Esophagus squamous epithelium (tissue), 5 donors: ENCODE results near the gene IL19. TPM values are rescaled to one million over a fixed set of nuclear protein-coding genes. Genes with fewer than 3 reads are reported as not detected.

ENCODE experiments used
- DNase-seq: peaks from one replicate; lab custom pipeline; 2025; lab: John Stamatoyannopoulos, UW
- H3K27ac ChIP-seq, 4 donors: fragments of 200-600 bp; sonication (generic); one replicate each; pipeline ENCODE4 v1.5.1; 2016 to 2019; ENCODE audit warnings: mild to moderate bottlenecking in 1 of 4
- H3K27me3 ChIP-seq, 4 donors: fragments of 200-600 bp; sonication (generic); 1 replicate in 3 of 4; 2 replicates in 1 of 4; pipeline versions ENCODE4 v1.5.1 to v1.6.0; 2017 to 2021; ENCODE audit warnings: antibody characterized with exemption in 1 of 4
- H3K36me3 ChIP-seq, 3 donors: fragments of 200-600 bp; sonication (generic); one replicate each; pipeline ENCODE4 v1.5.1; 2016 to 2019
- H3K4me1 ChIP-seq, 3 donors: fragments of 200-600 bp; sonication (generic); one replicate each; pipeline ENCODE4 v1.5.1; 2017 to 2019
- H3K4me3 ChIP-seq, 4 donors: fragments of 200-600 bp; sonication (generic); 1 replicate in 3 of 4; 2 replicates in 1 of 4; pipeline ENCODE4 v1.5.1; 2016 to 2019; ENCODE audit warnings: mild to moderate bottlenecking in 2 of 4, moderate library complexity in 1 of 4
- H3K9me3 ChIP-seq, 3 donors: fragments of 200-600 bp; sonication (generic); one replicate each; pipeline ENCODE4 v1.5.1; 2016 to 2019
- CTCF ChIP-seq, 6 experiments: fragments of 450-650 bp in 4 of 6; fragments of 200-600 bp in 2 of 6; sonication (generic) in 2 of 6; IDR thresholded peaks; one replicate each; pipeline ENCODE4 v1.5.1; 2016 to 2019; ENCODE audit warnings: antibody characterized with exemption in 6 of 6, mild to moderate bottlenecking in 4 of 6, moderate library complexity in 4 of 6
- POLR2A ChIP-seq, 4 donors: fragments of 450-650 bp; IDR thresholded peaks; one replicate each; pipeline ENCODE4 v1.6.1; 2017; ENCODE audit warnings: antibody characterized with exemption in 4 of 4, mild to moderate bottlenecking in 4 of 4, moderate library complexity in 3 of 4
- WGBS, 2 donors: methylation state at CpG; one replicate each; pipeline ENCODE4 v1.1.5; 2018; 5-methylcytosine and 5-hydroxymethylcytosine counted together
- intact Hi-C: fragments of 100-400 bp; cut with DNase I; formaldehyde crosslinking; loops from one replicate; pipeline ENCODE4 v1.15.0; 2022
- total RNA-seq, 4 donors: library from RNA; depleted of rRNA; stranded (reverse); fragments of >200 nt; gene quantifications; one replicate each; pipeline ENCODE4 v1.1.0, GENCODE V29; 2016
- donor health status: DM: yes; HTN: yes; CAD: no.

The IL19 gene
- total RNA-seq, 4 donors from 2014 or later, result 0.23 to 16.8 (median 16.3) TPM; not detected in 1

GRCh38 chr1:206779638-206780037, 9.1 kb downstream of the IL19 start:
- peaks cover 0 to 5% (median 0%) of the 10 kb centered on the region in 4 donors for H3K27me3 ChIP-seq
- no peak overlapping the region for H3K27ac ChIP-seq
- 65 to 73% methylated on average over 2 of the region's 2 CpGs for WGBS, 2 donors
- no peak for DNase-seq
- H3K9me3 ChIP-seq, result no peaks in the 10 kb centered on the region
- no peaks in the 10 kb centered on the region for H3K36me3 ChIP-seq
- intact Hi-C loops, result no loop called here
- no peak overlapping the region for H3K4me3 ChIP-seq
- peaks cover 0 to 7% (median 0%) of the 10 kb centered on the region in 3 donors for H3K4me1 ChIP-seq
- no peak for TF ChIP-seq CTCF (IDR thresholded peaks at IDR 0.05)
- no peak for TF ChIP-seq POLR2A (IDR thresholded peaks at IDR 0.05)

- Histone ChIP-seq H3K4me1 (peaks cover 0 to 7% (median 0%) of the 10 kb centered on the region in 3 donors), H3K36me3 (no peaks in the 10 kb centered on the region), H3K9me3 (no peaks in the 10 kb centered on the region), H3K4me3 (no peak overlapping the region), H3K27ac (no peak overlapping the region), H3K27me3 (no peaks in the 10 kb centered on the region)
- no peak for DNase-seq
- TF ChIP-seq POLR2A (IDR thresholded peaks at IDR 0.05) (no peak), CTCF (IDR thresholded peaks at IDR 0.05) (no peak)
- intact Hi-C loops, result no loop called here
- WGBS, 2 donors, result 90 to 93% methylated on average over 2 of the region's 2 CpGs
Observed at GRCh38 chr1:206782448-206782847, 11.9 kb downstream of the IL19 start.

- no peaks in the 10 kb centered on the region for H3K36me3 ChIP-seq
- H3K4me3 ChIP-seq, result no peak overlapping the region
- no peak for TF ChIP-seq CTCF (IDR thresholded peaks at IDR 0.05)
- TF ChIP-seq POLR2A (IDR thresholded peaks at IDR 0.05), result no peak
- 81 to 97% methylated on average over 4 to 7 of the region's 7 CpGs for WGBS, 2 donors
- no peaks in the 10 kb centered on the region for H3K9me3 ChIP-seq
- no peak for DNase-seq
- no peak overlapping the region for H3K27ac ChIP-seq
- H3K4me1 ChIP-seq, result peaks cover 0 to 7% (median 0%) of the 10 kb centered on the region in 3 donors
- intact Hi-C loops, result no loop called here
- no peaks in the 10 kb centered on the region for H3K27me3 ChIP-seq
Observed at GRCh38 chr1:206783506-206783905, 12.9 kb downstream of the IL19 start.

GRCh38 chr1:206784471-206784903, 13.9 kb downstream of the IL19 start:
- Histone ChIP-seq H3K27ac (no peak overlapping the region), H3K36me3 (no peaks in the 10 kb centered on the region), H3K27me3 (no peaks in the 10 kb centered on the region), H3K9me3 (no peaks in the 10 kb centered on the region), H3K4me1 (no peaks in the 10 kb centered on the region), H3K4me3 (no peak overlapping the region)
- WGBS, 2 donors, result 74 to 90% methylated on average over 13 to 15 of the region's 17 CpGs
- intact Hi-C loops, result no loop called here
- DNase-seq, result peak; percentile 32
- no peak for TF ChIP-seq POLR2A (IDR thresholded peaks at IDR 0.05)

GRCh38 chr1:206785182-206785765, 14.7 kb downstream of the IL19 start:
- no peaks in the 10 kb centered on the region for H3K36me3 ChIP-seq
- H3K27me3 ChIP-seq, result no peaks in the 10 kb centered on the region
- no peaks in the 10 kb centered on the region for H3K4me1 ChIP-seq
- H3K4me3 ChIP-seq, result no peak overlapping the region
- TF ChIP-seq CTCF (IDR thresholded peaks at IDR 0.05) (no peak), POLR2A (IDR thresholded peaks at IDR 0.05) (no peak)
- intact Hi-C loops, result no loop called here
- H3K9me3 ChIP-seq, result no peaks in the 10 kb centered on the region
- H3K27ac ChIP-seq, result no peak overlapping the region
- no peak for DNase-seq
- WGBS, 2 donors, result 73 to 86% methylated on average over 3 to 4 of the region's 4 CpGs
